GM19438 (cell line): ENCODE results near the gene GPR137C.

Source experiments
- ATAC-seq: cut with Tn5 transposase; IDR thresholded peaks from one replicate; pipeline ENCODE4 v1.9.1; 2021; ENCODE audit warnings: low read depth; ENCODE audit not compliant: unreplicated experiment

The GPR137C gene

GRCh38 chr14:52661314-52661713 is 108.7 kb downstream of the GPR137C start:
- ATAC-seq = no peak

- ATAC-seq = no peak
Measured at GRCh38 chr14:52663850-52664249, 111.2 kb downstream of the GPR137C start.

GRCh38 chr14:52678591-52678990 is 126.0 kb downstream of the GPR137C start:
- no peak for ATAC-seq

- no peak for ATAC-seq
Measured at GRCh38 chr14:52683985-52684520, 131.4 kb downstream of the GPR137C start.

- no peak for ATAC-seq
Measured at GRCh38 chr14:52686176-52686575, 133.5 kb downstream of the GPR137C start.
